Measurements from ENCODE around the gene RGS10. TPM values are rescaled to one million over a fixed set of nuclear protein-coding genes. Genes with fewer than 3 reads are reported as not detected.
A peak's percentile ranks its signal among the peaks of the same experiment; 100 is the strongest.
"Not testable (repeated sequence)": the region's sequence is repeated elsewhere in the genome, so short reads cannot be mapped to it uniquely, and the experiment has no call there.

The RGS10 gene
- total RNA-seq, 1 donor from 2014 or later, result 5.6 TPM

DNA sequence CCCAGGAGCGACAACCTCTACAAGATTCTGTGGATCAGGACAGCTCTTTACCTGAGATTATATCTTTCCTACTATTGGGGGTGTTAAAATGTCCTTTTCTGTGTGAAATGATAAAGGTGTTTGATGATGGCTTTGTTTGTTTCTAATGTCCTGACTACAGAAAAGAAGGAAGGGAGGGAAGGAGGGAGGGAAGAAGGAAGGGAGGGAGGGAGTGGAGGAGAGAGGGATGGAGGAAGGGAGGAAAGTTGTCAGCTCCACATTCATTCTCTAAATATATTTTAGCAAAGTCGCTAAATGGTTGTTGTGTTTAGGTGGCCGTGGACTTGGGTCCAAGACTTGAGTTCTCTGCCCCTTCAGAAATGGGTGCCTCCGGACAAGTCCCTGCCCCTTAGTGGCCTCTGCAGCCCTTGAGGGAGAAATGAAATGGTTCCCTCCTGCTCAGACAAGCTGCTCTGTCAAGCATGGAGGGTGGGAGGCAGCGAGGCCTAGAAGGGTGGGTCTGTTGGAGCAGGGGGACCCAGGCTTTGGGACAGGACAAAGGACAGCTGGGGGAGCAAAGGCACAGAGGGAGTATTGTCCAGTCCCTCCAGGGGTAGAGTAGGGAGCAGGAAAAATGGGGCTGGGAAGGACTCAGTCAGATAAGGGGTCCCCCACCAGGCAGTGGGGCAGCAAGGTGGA is 4.4 kb downstream of the RGS10 start:
- TF ChIP-seq, protein P1, sequence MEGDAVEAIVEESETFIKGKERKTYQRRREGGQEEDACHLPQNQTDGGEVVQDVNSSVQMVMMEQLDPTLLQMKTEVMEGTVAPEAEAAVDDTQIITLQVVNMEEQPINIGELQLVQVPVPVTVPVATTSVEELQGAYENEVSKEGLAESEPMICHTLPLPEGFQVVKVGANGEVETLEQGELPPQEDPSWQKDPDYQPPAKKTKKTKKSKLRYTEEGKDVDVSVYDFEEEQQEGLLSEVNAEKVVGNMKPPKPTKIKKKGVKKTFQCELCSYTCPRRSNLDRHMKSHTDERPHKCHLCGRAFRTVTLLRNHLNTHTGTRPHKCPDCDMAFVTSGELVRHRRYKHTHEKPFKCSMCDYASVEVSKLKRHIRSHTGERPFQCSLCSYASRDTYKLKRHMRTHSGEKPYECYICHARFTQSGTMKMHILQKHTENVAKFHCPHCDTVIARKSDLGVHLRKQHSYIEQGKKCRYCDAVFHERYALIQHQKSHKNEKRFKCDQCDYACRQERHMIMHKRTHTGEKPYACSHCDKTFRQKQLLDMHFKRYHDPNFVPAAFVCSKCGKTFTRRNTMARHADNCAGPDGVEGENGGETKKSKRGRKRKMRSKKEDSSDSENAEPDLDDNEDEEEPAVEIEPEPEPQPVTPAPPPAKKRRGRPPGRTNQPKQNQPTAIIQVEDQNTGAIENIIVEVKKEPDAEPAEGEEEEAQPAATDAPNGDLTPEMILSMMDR (IDR thresholded peaks at IDR 0.05; ENCODE audit: borderline replicate concordance), result no peak
- peaks cover 12% of the 10 kb centered on the region for H3K4me1 ChIP-seq
- intact Hi-C loops (cut with micrococcal nuclease), result no loop called here
- H3K9me3 ChIP-seq (replicated peaks), result no peaks in the 10 kb centered on the region
- no peak for DNase-seq
- H3K4me3 ChIP-seq, result no peak overlapping the region
- no peak overlapping the region for H3K27ac ChIP-seq (replicated peaks)
- H3K36me3 ChIP-seq, result no peaks in the 10 kb centered on the region
- peaks cover 16% of the 10 kb centered on the region for H3K27me3 ChIP-seq (ENCODE audit: low read depth)

DNA sequence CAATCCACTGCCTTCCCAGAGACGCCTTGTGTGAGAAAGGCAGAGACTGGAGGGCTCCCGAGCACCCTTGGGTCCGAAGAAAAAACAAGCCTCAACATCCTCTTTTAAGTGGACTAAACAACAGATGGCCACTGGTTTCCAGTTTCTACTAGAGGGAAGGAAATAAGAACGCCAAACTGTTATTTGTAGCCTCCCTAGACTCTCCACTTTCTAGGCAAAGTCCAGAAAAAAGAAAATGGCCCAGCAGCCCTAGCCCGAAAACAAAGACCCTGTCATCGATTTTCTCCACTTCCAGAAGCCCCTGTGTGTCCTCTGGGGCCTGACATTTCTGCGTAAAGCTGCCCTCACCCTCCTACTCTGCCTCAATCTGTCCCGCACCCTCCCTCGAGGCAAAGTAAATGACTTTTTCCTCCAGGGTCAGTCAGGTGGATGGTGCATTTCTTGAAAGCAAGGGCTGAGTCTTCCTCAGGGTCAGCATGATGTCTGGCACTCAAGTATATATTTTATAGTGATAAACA is 6.0 kb downstream of the RGS10 start:
- intact Hi-C loops (cut with micrococcal nuclease), result no loop called here
- no peak for DNase-seq
- Histone ChIP-seq H3K4me3 (no peak overlapping the region), H3K4me1 (no peaks in the 10 kb centered on the region), H3K27ac (replicated peaks) (peak overlapping the region; percentile 35), H3K27me3 (ENCODE audit: low read depth) (peaks cover 2% of the 10 kb centered on the region), H3K9me3 (replicated peaks) (no peaks in the 10 kb centered on the region), H3K36me3 (no peaks in the 10 kb centered on the region)
- TF ChIP-seq, protein P1 (IDR thresholded peaks at IDR 0.05; ENCODE audit: borderline replicate concordance), result no peak

DNA sequence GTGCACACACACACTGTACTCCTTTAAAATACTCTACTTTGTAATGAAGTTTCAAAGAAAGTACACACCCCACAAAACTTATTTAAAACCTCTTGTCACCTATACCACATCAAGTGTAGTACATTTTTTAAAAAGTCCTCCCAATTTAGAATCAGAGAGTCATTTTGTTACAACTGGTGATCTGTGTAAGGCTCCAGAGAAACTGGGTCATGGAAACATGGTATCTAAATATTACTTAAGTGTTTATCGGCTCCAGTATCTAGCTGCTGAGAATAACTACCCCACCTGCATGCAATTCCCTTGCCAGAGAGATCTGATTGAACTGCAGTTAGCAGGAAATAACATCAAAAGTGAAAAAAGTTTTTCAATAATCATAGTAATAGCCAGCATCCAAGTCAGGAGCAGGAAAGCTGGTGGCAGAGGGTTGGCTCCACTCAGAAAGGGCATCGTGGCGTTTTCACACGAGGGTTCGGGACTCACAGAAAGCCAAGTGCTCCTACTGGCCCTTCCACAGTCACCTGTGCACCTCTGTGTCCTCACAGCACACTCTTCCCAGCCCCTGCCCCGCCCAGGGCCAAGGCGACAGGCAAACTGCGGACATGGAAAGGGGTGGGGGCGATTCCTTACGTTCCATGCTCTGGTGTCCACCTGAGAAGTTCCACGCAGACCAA is 6.5 kb downstream of the RGS10 start:
- no peaks in the 10 kb centered on the region for H3K9me3 ChIP-seq (replicated peaks)
- no peaks in the 10 kb centered on the region for H3K4me1 ChIP-seq
- H3K27me3 ChIP-seq (ENCODE audit: low read depth), result no peaks in the 10 kb centered on the region
- no peak for DNase-seq
- H3K36me3 ChIP-seq, result no peaks in the 10 kb centered on the region
- H3K4me3 ChIP-seq, result no peak overlapping the region
- TF ChIP-seq, protein P1 (IDR thresholded peaks at IDR 0.05; ENCODE audit: borderline replicate concordance), result no peak
- intact Hi-C loops (cut with micrococcal nuclease), result no loop called here
- H3K27ac ChIP-seq (replicated peaks), result peak overlapping the region; percentile 35

DNA sequence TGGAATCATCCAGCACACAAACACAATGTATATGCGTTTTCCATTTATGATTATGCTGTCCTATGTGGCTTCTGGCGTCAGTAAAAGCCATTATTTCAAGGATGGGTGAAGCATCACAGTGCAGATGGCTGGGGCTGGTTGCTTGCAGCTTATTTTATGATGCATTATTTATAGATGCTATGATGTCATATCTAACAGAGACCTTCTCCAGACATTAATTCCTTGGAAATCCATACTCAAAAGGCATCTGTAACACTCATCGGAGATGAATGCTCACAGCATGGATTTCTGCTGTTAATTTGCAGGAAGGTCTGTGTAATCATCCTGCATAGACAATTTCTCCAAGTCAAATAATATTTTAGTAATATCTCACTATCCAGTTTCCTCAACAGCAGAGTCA is 7.2 kb downstream of the RGS10 start:
- Histone ChIP-seq H3K9me3 (replicated peaks) (no peaks in the 10 kb centered on the region), H3K4me3 (no peak overlapping the region), H3K4me1 (no peaks in the 10 kb centered on the region), H3K27ac (replicated peaks) (no peak overlapping the region), H3K27me3 (ENCODE audit: low read depth) (peaks cover 6% of the 10 kb centered on the region), H3K36me3 (no peaks in the 10 kb centered on the region)
- intact Hi-C loops (cut with micrococcal nuclease), result no loop called here
- TF ChIP-seq, protein P1 (IDR thresholded peaks at IDR 0.05; ENCODE audit: borderline replicate concordance), result no peak
- DNase-seq, result no peak

DNA sequence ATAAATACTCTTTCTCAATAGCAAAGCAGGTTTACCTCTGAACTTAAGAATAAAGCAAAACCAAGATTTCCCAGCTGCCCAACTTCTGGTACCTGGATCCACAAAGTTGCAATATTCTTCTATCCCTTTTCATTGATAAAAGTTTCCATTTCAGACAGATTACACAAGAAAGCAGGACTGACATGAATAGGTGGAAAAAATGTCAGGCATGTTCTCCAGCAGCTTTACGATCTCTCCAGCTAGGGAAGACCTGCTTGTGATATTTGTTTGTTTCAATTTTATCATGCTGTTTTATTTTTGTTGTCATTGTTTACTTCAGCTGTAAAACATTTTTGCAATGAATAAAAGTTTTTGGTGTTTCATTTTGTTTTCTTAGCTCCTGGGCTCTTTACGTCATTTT is 9.0 kb downstream of the RGS10 start:
- TF ChIP-seq, protein P1 (IDR thresholded peaks at IDR 0.05; ENCODE audit: borderline replicate concordance), result no peak
- intact Hi-C loops (cut with micrococcal nuclease), result no loop called here

DNA sequence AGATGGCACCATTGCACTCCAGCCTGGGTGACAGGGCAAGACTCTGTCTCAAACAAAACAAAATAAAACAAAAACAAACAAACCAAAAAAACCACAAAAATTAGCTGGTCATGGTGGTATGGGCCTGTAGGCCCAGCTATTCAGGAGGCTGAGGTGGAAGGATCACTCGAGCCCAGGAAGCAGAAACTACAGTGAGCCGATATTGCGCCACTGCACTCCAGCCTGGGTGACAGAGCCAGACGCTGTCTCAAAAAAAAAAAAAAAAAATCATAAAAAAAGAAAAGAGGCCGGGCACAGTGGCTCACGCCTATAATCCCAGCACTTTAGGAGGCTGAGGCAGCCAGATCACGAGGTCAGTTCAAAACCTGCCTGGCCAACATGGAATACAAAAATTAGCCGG is 9.7 kb downstream of the RGS10 start:
- H3K4me1 ChIP-seq; H3K9me3 ChIP-seq (replicated peaks); H3K27ac ChIP-seq (replicated peaks); intact Hi-C loops (cut with micrococcal nuclease); DNase-seq; H3K36me3 ChIP-seq; H3K27me3 ChIP-seq (ENCODE audit: low read depth); H3K4me3 ChIP-seq: not testable (repeated sequence)

More for the DNA sequence above, 9.0 kb downstream of the RGS10 start:
- no peak for DNase-seq
- Histone ChIP-seq H3K4me3 (no peak overlapping the region), H3K27me3 (ENCODE audit: low read depth) (peaks cover 8% of the 10 kb centered on the region), H3K4me1 (no peaks in the 10 kb centered on the region), H3K27ac (replicated peaks) (no peak overlapping the region), H3K36me3 (no peaks in the 10 kb centered on the region), H3K9me3 (replicated peaks) (no peaks in the 10 kb centered on the region)

DNA sequence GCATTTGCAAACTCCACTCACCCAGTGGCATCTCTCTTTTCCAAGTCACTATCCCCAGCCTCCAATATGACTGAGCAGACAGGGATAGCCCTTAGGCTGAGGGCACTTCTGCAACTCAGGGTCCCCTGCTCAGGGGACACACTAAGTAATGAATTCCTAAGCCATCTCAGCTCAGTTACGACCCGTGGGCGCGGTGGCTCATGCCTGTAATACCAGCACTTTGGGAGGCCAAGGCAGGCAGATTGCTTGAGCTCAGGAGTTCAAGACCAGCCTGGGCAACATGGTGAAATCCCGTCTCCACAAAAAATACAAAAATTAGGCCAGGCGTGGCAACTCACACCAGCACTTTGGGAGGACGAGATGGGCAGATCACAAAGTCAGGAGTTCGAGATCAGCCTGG is 10.3 kb downstream of the RGS10 start:
- H3K27ac ChIP-seq (replicated peaks); intact Hi-C loops (cut with micrococcal nuclease): not testable (repeated sequence)

More for the DNA sequence above, 10.3 kb downstream of the RGS10 start:
- DNase-seq; H3K4me3 ChIP-seq; H3K9me3 ChIP-seq (replicated peaks); H3K4me1 ChIP-seq; H3K36me3 ChIP-seq; H3K27me3 ChIP-seq (ENCODE audit: low read depth): not testable (repeated sequence)

All from left ventricle myocardium inferior (tissue), 1 donor.